ENCODE data around the gene PHF21B. TPM values are rescaled to one million over a fixed set of nuclear protein-coding genes. Genes with fewer than 3 reads are reported as not detected.

The PHF21B gene
- total and polyA plus RNA-seq, 8 donors = 0.24 to 1.4 (median 1.1) TPM; not detected in 1

DNA sequence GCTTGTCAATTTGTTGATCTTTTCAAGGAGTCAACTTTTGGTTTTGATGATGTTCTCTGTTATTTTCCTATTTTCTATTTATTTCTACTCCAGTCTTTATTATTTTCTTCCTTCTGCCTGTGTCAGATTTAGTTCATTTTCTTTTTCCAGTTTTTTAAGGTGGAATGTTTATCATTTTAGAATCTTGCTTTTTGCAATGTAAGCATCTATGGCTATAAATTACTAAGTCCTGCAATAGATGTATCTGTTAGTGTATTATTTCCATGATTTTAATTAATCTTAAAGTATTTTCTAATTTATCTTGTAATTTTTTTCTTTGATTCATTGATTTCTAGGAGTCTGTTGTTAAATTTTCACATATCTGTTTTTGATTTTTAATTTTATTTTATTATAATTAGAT is 175.7 kb downstream of the PHF21B start:
- Histone ChIP-seq H3K27me3 (peaks cover 3 to 5% of the 10 kb centered on the region in 2 donors), H3K27ac (no peak overlapping the region), H3K36me3 (no peaks in the 10 kb centered on the region), H3K9me3 (peaks cover 0 to 23% of the 10 kb centered on the region in 2 donors), H3K4me1 (no peaks in the 10 kb centered on the region), H3K4me3 (no peak overlapping the region)
- no peak for ATAC-seq
- no peak for DNase-seq
- TF ChIP-seq, protein P1, sequence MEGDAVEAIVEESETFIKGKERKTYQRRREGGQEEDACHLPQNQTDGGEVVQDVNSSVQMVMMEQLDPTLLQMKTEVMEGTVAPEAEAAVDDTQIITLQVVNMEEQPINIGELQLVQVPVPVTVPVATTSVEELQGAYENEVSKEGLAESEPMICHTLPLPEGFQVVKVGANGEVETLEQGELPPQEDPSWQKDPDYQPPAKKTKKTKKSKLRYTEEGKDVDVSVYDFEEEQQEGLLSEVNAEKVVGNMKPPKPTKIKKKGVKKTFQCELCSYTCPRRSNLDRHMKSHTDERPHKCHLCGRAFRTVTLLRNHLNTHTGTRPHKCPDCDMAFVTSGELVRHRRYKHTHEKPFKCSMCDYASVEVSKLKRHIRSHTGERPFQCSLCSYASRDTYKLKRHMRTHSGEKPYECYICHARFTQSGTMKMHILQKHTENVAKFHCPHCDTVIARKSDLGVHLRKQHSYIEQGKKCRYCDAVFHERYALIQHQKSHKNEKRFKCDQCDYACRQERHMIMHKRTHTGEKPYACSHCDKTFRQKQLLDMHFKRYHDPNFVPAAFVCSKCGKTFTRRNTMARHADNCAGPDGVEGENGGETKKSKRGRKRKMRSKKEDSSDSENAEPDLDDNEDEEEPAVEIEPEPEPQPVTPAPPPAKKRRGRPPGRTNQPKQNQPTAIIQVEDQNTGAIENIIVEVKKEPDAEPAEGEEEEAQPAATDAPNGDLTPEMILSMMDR (IDR thresholded peaks at IDR 0.05) = no peak
- intact Hi-C loops (cut with DNase I) = no loop called here

DNA sequence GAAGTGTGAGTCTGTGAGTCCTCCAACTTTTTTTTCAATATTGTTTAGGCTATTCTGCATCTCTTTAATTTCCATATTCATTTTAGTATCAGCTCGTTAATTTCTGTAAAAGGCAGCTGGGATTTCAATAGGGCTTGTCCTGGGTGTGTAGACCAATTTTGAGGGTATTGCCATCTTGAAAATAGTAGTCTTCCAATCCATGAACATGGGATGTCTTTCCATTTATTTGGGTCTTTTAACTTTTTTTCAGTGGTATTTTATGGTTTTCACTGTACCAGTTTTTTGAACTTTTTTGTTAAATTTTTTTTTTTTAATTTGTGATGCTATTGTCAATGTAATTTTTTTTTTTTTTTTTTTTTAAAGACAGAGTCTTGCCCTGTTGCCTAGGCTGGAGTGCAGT is 177.9 kb downstream of the PHF21B start:
- DNase-seq (no peak), ATAC-seq (no peak)
- Histone ChIP-seq H3K27me3 (peaks cover 5 to 6% of the 10 kb centered on the region in 2 donors), H3K4me3 (no peak overlapping the region), H3K27ac (no peak overlapping the region), H3K4me1 (no peaks in the 10 kb centered on the region), H3K9me3 (peaks cover 0 to 23% of the 10 kb centered on the region in 2 donors), H3K36me3 (no peaks in the 10 kb centered on the region)
- TF ChIP-seq, protein P1 (IDR thresholded peaks at IDR 0.05) = no peak
- intact Hi-C loops (cut with DNase I) = no loop called here

Other genes starting within 250 kb of the PHF21B start
- 10 to 100 TPM; 54.7 to 70.0 TPM for gene NUP50, start 153.9 kb upstream of the PHF21B start, total RNA-seq
- gene NUP50, start 153.9 kb upstream of the PHF21B start, polyA plus RNA-seq (ENCODE audit: insufficient read length in 6 of 6) = 10 to 100 TPM; 47.4 to 56.2 (median 51.2) TPM
- 10 to 100 TPM; 58.9 to 78.8 TPM for gene KIAA0930, start 230.9 kb upstream of the PHF21B start, total RNA-seq
- gene KIAA0930, start 230.9 kb upstream of the PHF21B start, polyA plus RNA-seq (ENCODE audit: insufficient read length in 6 of 6) = 10 to 100 TPM; 12.1 to 19.0 (median 16.7) TPM